Subcutaneous preadipocyte (primary cell): ENCODE measurements around the gene SLC41A1. TPM values are rescaled to one million over a fixed set of nuclear protein-coding genes. Genes with fewer than 3 reads are reported as not detected.

Source experiments
- total RNA-seq: library from RNA; depleted of rRNA; stranded (reverse); fragments of >200 nt; gene quantifications from 2 replicates; pipeline ENCODE4 v1.2.3, GENCODE V29; 2012

SLC41A1 gene
- 8.8 and 12.1 TPM in 2 replicates for total RNA-seq

GRCh38 chr1:205812878-205813754 is at the start of gene SLC41A1:
SLC41A1 (minus strand) TSS chr1:205813198; CDS start chr1:205810441, 2,757 bp downstream.

GRCh38 chr1:205849619-205850355 is 36.8 kb upstream of the SLC41A1 start, which contains the start of gene PM20D1:
PM20D1 (minus strand) TSS chr1:205850132; CDS start chr1:205850072, 60 bp downstream.

GRCh38 chr1:205775015-205775716 is 37.8 kb downstream of the SLC41A1 start, which contains the start of gene RAB29:
RAB29 (minus strand) TSS chr1:205775482; CDS start chr1:205774956, 526 bp downstream.

GRCh38 chr1:205750138-205751035 is 62.6 kb downstream of the SLC41A1 start, which contains the start of gene NUCKS1:
NUCKS1 (minus strand) TSS chr1:205750182; CDS start chr1:205749973, 209 bp downstream.

Other genes with a start within 250 kb of the SLC41A1 start
- 17.3 and 24.4 TPM in 2 replicates for gene ELK4, start 181.2 kb downstream of the SLC41A1 start, total RNA-seq
- 0.37 and 0.78 TPM in 2 replicates for gene SLC45A3, start 132.7 kb downstream of the SLC41A1 start, total RNA-seq
- 124 and 156 TPM in 2 replicates for gene NUCKS1, start 63.0 kb downstream of the SLC41A1 start, total RNA-seq
- gene RAB29, start 37.7 kb downstream of the SLC41A1 start, total RNA-seq: 21.7 and 23.9 TPM in 2 replicates
- gene PM20D1, start 36.9 kb upstream of the SLC41A1 start, total RNA-seq: not detected in 2 replicates
- gene SLC26A9, start 130.3 kb upstream of the SLC41A1 start, total RNA-seq: under 0.01 TPM in 1 of 2 replicates, not detected in the other
- gene RAB7B, start 190.2 kb upstream of the SLC41A1 start, total RNA-seq: 8.2 and 9.9 TPM in 2 replicates
- not detected in 2 replicates for gene CTSE, start 210.7 kb upstream of the SLC41A1 start, total RNA-seq
- gene RHEX, start 240.0 kb upstream of the SLC41A1 start, total RNA-seq: not detected in 2 replicates